Measurements from ENCODE around the gene SYCP2.

DNA sequence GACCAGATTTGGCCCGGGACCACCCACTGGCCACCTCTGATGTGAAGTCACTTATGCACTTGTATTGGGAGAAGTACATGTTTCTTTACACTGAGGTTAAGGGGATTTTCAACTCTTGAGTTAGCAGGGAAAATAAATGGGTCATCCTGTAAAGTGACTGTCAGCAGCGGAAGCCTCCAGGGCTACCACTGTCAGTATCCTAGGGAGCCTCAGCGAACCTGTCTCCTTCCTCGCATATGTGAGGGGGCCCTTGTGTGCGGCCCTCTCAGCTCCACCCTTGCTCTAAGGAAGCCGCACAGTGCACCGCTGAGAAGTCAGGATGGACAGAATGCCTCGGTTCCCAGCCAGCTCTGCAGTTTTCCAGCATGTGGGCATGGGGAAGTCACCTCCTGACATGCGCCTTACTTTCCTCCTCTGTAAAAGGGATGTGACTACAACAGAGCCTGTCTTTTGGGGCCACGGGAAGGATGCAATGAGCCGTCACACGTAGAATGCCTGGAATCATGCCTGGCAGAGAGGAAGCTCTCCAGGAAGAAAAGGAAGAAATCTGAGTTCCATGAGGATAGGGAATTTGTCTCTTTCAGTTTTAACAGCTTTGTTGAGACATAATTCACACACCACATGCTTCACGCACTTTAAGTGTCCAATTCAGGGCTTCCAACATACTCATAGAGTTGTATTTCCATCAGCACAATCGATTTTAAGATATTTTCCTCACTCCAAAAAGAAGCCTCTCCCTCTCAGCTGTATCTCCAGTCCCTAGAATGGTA, 115.4 kb downstream of the SYCP2 start:
- TF ChIP-seq CTCF (conservative IDR thresholded peaks at IDR 0.05 in 1 of 2, IDR thresholded peaks at IDR 0.05 in 1 of 2; ENCODE audit: extremely low read depth in 1 of 2, insufficient read depth in 1 of 2, low read depth in 1 of 2, low read length in 2 of 2): no peak
- no peak for TF ChIP-seq EZH2 (IDR thresholded peaks at IDR 0.05; ENCODE audit: borderline replicate concordance, low read length)

All from mammary epithelial cell (primary cell).